Type B pancreatic cell (in vitro differentiated cells): ENCODE data around the gene NCAPD3. TPM values are rescaled to one million over a fixed set of nuclear protein-coding genes. Genes with fewer than 3 reads are reported as not detected.

Experiments used
- total RNA-seq: library from RNA; stranded (reverse); gene quantifications from 2 replicates; pipeline ENCODE4 v1.2.1, GENCODE V29; 2021; ENCODE audit warnings: low replicate concordance

Gene NCAPD3
- total RNA-seq, 1 donor from 2014 or later, result 33.9 TPM

Other genes starting within 250 kb of the NCAPD3 start
- gene JAM3, start 154.9 kb downstream of the NCAPD3 start, total RNA-seq, result 6.3 and 50.3 TPM in 2 replicates
- 32.5 and 43.6 TPM in 2 replicates for gene VPS26B, start 704 bp upstream of the NCAPD3 start, total RNA-seq
- gene THYN1, start 29.4 kb upstream of the NCAPD3 start, total RNA-seq, result 28.7 and 44.3 TPM in 2 replicates
- gene ACAD8, start 29.6 kb upstream of the NCAPD3 start, total RNA-seq, result 26.4 and 29.8 TPM in 2 replicates
- gene GLB1L3, start 52.4 kb upstream of the NCAPD3 start, total RNA-seq, result not detected in 2 replicates
- 5.5 and 11.6 TPM in 2 replicates for gene GLB1L2, start 108.0 kb upstream of the NCAPD3 start, total RNA-seq
- gene B3GAT1, start 188.3 kb upstream of the NCAPD3 start, total RNA-seq, result 3.5 and 4.8 TPM in 2 replicates